Measurements from ENCODE around the gene ST3GAL4. TPM values are rescaled to one million over a fixed set of nuclear protein-coding genes. Genes with fewer than 3 reads are reported as not detected.

Gene ST3GAL4
- total RNA-seq, 1 donor, result 13.8 TPM

GRCh38 chr11:126400479-126400878 lies 45.0 kb downstream of the ST3GAL4 start:
- H3K36me3 ChIP-seq (ENCODE audit: insufficient read depth, low read length), result no peaks in the 10 kb centered on the region
- no peak for TF ChIP-seq CTCF (IDR thresholded peaks at IDR 0.05; ENCODE audit: extremely low read depth, low read depth, low read length)
- H3K79me2 ChIP-seq (ENCODE audit: insufficient read depth, low read length), result peaks cover 5% of the 10 kb centered on the region
- H3K9me3 ChIP-seq (ENCODE audit: low read depth, low read length), result no peaks in the 10 kb centered on the region
- no peaks in the 10 kb centered on the region for H3K27me3 ChIP-seq (ENCODE audit: insufficient read depth, low read length)
- H3K4me1 ChIP-seq (ENCODE audit: insufficient read depth, low read length), result no peaks in the 10 kb centered on the region
- H3K4me3 ChIP-seq (ENCODE audit: insufficient read depth, low read length), result no peak overlapping the region
- DNase-seq (ENCODE audit: insufficient read length, low spot score, missing footprints), result no peak
- H4K20me1 ChIP-seq (ENCODE audit: insufficient read depth, low read length), result peaks cover 23% of the 10 kb centered on the region
- no peak overlapping the region for H2AFZ ChIP-seq (ENCODE audit: low read length)
- H3K27ac ChIP-seq (ENCODE audit: low read depth, low read length), result no peak overlapping the region
- no peak overlapping the region for H3K4me2 ChIP-seq (ENCODE audit: insufficient read depth, low read length)

- Histone ChIP-seq H2AFZ (ENCODE audit: low read length) (no peak overlapping the region), H3K9me3 (ENCODE audit: low read depth, low read length) (no peaks in the 10 kb centered on the region), H3K27ac (ENCODE audit: low read depth, low read length) (no peak overlapping the region), H3K4me1 (ENCODE audit: insufficient read depth, low read length) (no peaks in the 10 kb centered on the region), H4K20me1 (ENCODE audit: insufficient read depth, low read length) (peaks cover 23% of the 10 kb centered on the region), H3K79me2 (ENCODE audit: insufficient read depth, low read length) (no peaks in the 10 kb centered on the region), H3K4me2 (ENCODE audit: insufficient read depth, low read length) (no peak overlapping the region), H3K27me3 (ENCODE audit: insufficient read depth, low read length) (no peaks in the 10 kb centered on the region), H3K4me3 (ENCODE audit: insufficient read depth, low read length) (no peak overlapping the region), H3K36me3 (ENCODE audit: insufficient read depth, low read length) (peaks cover 5% of the 10 kb centered on the region)
- TF ChIP-seq CTCF (IDR thresholded peaks at IDR 0.05; ENCODE audit: extremely low read depth, low read depth, low read length), result no peak
- DNase-seq (ENCODE audit: insufficient read length, low spot score, missing footprints), result no peak
Observed at GRCh38 chr11:126403022-126403581, 47.6 kb downstream of the ST3GAL4 start.

- no peak for DNase-seq (ENCODE audit: insufficient read length, low spot score, missing footprints)
- no peak for TF ChIP-seq CTCF (IDR thresholded peaks at IDR 0.05; ENCODE audit: extremely low read depth, low read depth, low read length)
- Histone ChIP-seq H3K79me2 (ENCODE audit: insufficient read depth, low read length) (no peaks in the 10 kb centered on the region), H3K9me3 (ENCODE audit: low read depth, low read length) (no peaks in the 10 kb centered on the region), H3K4me2 (ENCODE audit: insufficient read depth, low read length) (no peak overlapping the region), H3K4me1 (ENCODE audit: insufficient read depth, low read length) (no peaks in the 10 kb centered on the region), H3K27ac (ENCODE audit: low read depth, low read length) (no peak overlapping the region), H3K36me3 (ENCODE audit: insufficient read depth, low read length) (peaks cover 5% of the 10 kb centered on the region), H3K27me3 (ENCODE audit: insufficient read depth, low read length) (no peaks in the 10 kb centered on the region), H4K20me1 (ENCODE audit: insufficient read depth, low read length) (peaks cover 23% of the 10 kb centered on the region), H2AFZ (ENCODE audit: low read length) (no peak overlapping the region), H3K4me3 (ENCODE audit: insufficient read depth, low read length) (no peak overlapping the region)
Observed at GRCh38 chr11:126403658-126404057, 48.2 kb downstream of the ST3GAL4 start.

GRCh38 chr11:126404367-126404766 lies 48.9 kb downstream of the ST3GAL4 start:
- Histone ChIP-seq H3K27me3 (ENCODE audit: insufficient read depth, low read length) (no peaks in the 10 kb centered on the region), H3K79me2 (ENCODE audit: insufficient read depth, low read length) (no peaks in the 10 kb centered on the region), H3K36me3 (ENCODE audit: insufficient read depth, low read length) (peaks cover 11% of the 10 kb centered on the region), H3K4me3 (ENCODE audit: insufficient read depth, low read length) (no peak overlapping the region), H3K9me3 (ENCODE audit: low read depth, low read length) (no peaks in the 10 kb centered on the region), H3K27ac (ENCODE audit: low read depth, low read length) (no peak overlapping the region), H2AFZ (ENCODE audit: low read length) (no peak overlapping the region), H3K4me1 (ENCODE audit: insufficient read depth, low read length) (no peaks in the 10 kb centered on the region), H4K20me1 (ENCODE audit: insufficient read depth, low read length) (peaks cover 21% of the 10 kb centered on the region), H3K4me2 (ENCODE audit: insufficient read depth, low read length) (no peak overlapping the region)
- no peak for TF ChIP-seq CTCF (IDR thresholded peaks at IDR 0.05; ENCODE audit: extremely low read depth, low read depth, low read length)
- no peak for DNase-seq (ENCODE audit: insufficient read length, low spot score, missing footprints)
